GM12872 (cell line): ENCODE measurements around the gene SBK2.

Experiments
- CTCF ChIP-seq: IDR thresholded peaks from 3 replicates; pipeline ENCODE4 v1.5.1; 2011; ENCODE audit warnings: low read depth, mild to moderate bottlenecking, low read length, moderate library complexity; ENCODE audit not compliant: insufficient read depth

The SBK2 gene

GRCh38 chr19:55549500-55550320, 12.8 kb upstream of the SBK2 start:
- no peak for TF ChIP-seq CTCF

- no peak for TF ChIP-seq CTCF
Observed at GRCh38 chr19:55546822-55547614, 10.1 kb upstream of the SBK2 start.

- TF ChIP-seq CTCF = no peak
Observed at GRCh38 chr19:55546011-55546410, 9.1 kb upstream of the SBK2 start.

GRCh38 chr19:55545443-55545842, 8.5 kb upstream of the SBK2 start, which contains the start of gene SBK3:
Gene SBK3, minus strand, starts transcription at chr19:55545543. Its CDS starts 0 bp downstream, at chr19:55545543.
- no peak for TF ChIP-seq CTCF

- no peak for TF ChIP-seq CTCF
Observed at GRCh38 chr19:55544776-55545439, 8.0 kb upstream of the SBK2 start.

GRCh38 chr19:55544014-55544413, 7.1 kb upstream of the SBK2 start:
- TF ChIP-seq CTCF = no peak

- no peak for TF ChIP-seq CTCF
Observed at GRCh38 chr19:55543567-55543966, 6.6 kb upstream of the SBK2 start.
